ENCODE data around the gene MACROD2. TPM values are rescaled to one million over a fixed set of nuclear protein-coding genes. Genes with fewer than 3 reads are reported as not detected.
"Not testable (repeated sequence)": the region's sequence is repeated elsewhere in the genome, so short reads cannot be mapped to it uniquely, and the experiment has no call there.

MACROD2 gene
- total RNA-seq, 1 donor from 2014 or later: 0.13 TPM

GRCh38 chr20:15487682-15488081, 1492.4 kb downstream of the MACROD2 start:
- DNase-seq (ENCODE audit: low read depth in 2 of 2): no peak

GRCh38 chr20:15491575-15491974, 1496.3 kb downstream of the MACROD2 start:
- peak in 1 of 2 donors; percentile 3 for DNase-seq (ENCODE audit: low read depth in 2 of 2)

- DNase-seq (ENCODE audit: low read depth in 2 of 2): no peak
Observed at GRCh38 chr20:15494851-15495250, 1499.5 kb downstream of the MACROD2 start.

GRCh38 chr20:15496501-15497039, 1501.3 kb downstream of the MACROD2 start:
- no peak for DNase-seq (ENCODE audit: low read depth in 2 of 2)

- DNase-seq (ENCODE audit: low read depth in 2 of 2): no peak
Observed at GRCh38 chr20:15498926-15499325, 1503.6 kb downstream of the MACROD2 start.

GRCh38 chr20:15506311-15506710, 1511.0 kb downstream of the MACROD2 start:
- DNase-seq (ENCODE audit: low read depth in 2 of 2): no peak

- DNase-seq (ENCODE audit: low read depth in 2 of 2): no peak
Observed at GRCh38 chr20:15507151-15507550, 1511.8 kb downstream of the MACROD2 start.

GRCh38 chr20:15511551-15511950, 1516.2 kb downstream of the MACROD2 start:
- DNase-seq (ENCODE audit: low read depth in 2 of 2): no peak

- no peak for DNase-seq (ENCODE audit: low read depth in 2 of 2)
Observed at GRCh38 chr20:15512916-15513315, 1517.6 kb downstream of the MACROD2 start.

GRCh38 chr20:15515691-15516090, 1520.4 kb downstream of the MACROD2 start:
- DNase-seq (ENCODE audit: low read depth in 2 of 2): no peak

- DNase-seq (ENCODE audit: low read depth in 2 of 2): no peak
Observed at GRCh38 chr20:15520930-15521524, 1525.7 kb downstream of the MACROD2 start.

GRCh38 chr20:15523400-15523799, 1528.1 kb downstream of the MACROD2 start:
- no peak for DNase-seq (ENCODE audit: low read depth in 2 of 2)

GRCh38 chr20:15528391-15529111, 1533.2 kb downstream of the MACROD2 start:
- no peak for DNase-seq (ENCODE audit: low read depth in 2 of 2)

- DNase-seq (ENCODE audit: low read depth in 2 of 2): no peak
Observed at GRCh38 chr20:15535863-15536262, 1540.5 kb downstream of the MACROD2 start.

- not testable (repeated sequence) for DNase-seq (ENCODE audit: low read depth in 2 of 2)
Observed at GRCh38 chr20:15537200-15537599, 1541.9 kb downstream of the MACROD2 start.

- DNase-seq (ENCODE audit: low read depth in 2 of 2): no peak
Observed at GRCh38 chr20:15542655-15543054, 1547.3 kb downstream of the MACROD2 start.

- DNase-seq (ENCODE audit: low read depth in 2 of 2): no peak
Observed at GRCh38 chr20:15544742-15545141, 1549.4 kb downstream of the MACROD2 start.

- no peak for DNase-seq (ENCODE audit: low read depth in 2 of 2)
Observed at GRCh38 chr20:15546525-15547023, 1551.3 kb downstream of the MACROD2 start.

GRCh38 chr20:15547119-15547518, 1551.8 kb downstream of the MACROD2 start:
- no peak for DNase-seq (ENCODE audit: low read depth in 2 of 2)

GRCh38 chr20:15550116-15550870, 1555.0 kb downstream of the MACROD2 start:
- DNase-seq (ENCODE audit: low read depth in 2 of 2): no peak

- DNase-seq (ENCODE audit: low read depth in 2 of 2): no peak
Observed at GRCh38 chr20:15555913-15556312, 1560.6 kb downstream of the MACROD2 start.

- no peak for DNase-seq (ENCODE audit: low read depth in 2 of 2)
Observed at GRCh38 chr20:15556869-15557268, 1561.6 kb downstream of the MACROD2 start.
